Measurements from ENCODE around the gene CSMD2. TPM values are rescaled to one million over a fixed set of nuclear protein-coding genes. Genes with fewer than 3 reads are reported as not detected.

Gene CSMD2
- total and polyA plus RNA-seq, 2 of the 8 experiments (the other 6 are each of a cell fraction or from before 2014, with no cell fraction given), result 7.0 to 14.7 TPM

DNA sequence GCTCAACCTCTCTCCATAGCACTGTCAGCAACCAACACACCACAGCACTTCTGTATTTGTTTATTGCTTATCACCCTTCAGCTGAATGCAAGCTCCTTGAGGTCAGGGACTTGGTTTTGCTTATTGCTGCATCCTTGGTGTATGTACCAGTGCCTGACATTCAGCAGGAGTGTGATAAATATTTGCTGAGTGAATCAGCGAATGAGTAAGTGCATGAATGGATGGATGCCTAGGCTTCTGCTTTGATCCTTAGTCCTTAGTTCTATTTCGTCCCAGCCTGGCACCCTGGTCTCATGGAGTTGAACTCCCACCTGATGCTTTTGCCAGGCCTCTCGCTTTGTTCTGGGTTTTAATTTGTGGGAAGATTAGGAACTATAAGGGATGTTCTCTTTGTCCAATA is 604.4 kb downstream of the CSMD2 start:
- no peak for FAIRE-seq
- no peak overlapping the region for H3K4me3 ChIP-seq (ENCODE audit: extremely low read depth in 1 of 4, insufficient read depth in 2 of 4, low read depth in 3 of 4, low read length in 4 of 4)
- no peaks in the 10 kb centered on the region for H3K79me1 ChIP-seq (ENCODE audit: low read depth, low read length)
- H3K23me2 ChIP-seq (ENCODE audit: low read depth, low read length), result no peaks in the 10 kb centered on the region
- CTCF ChIA-PET (ENCODE audit: partially characterized antibody), result no interaction called here
- H3K9me3 ChIP-seq (ENCODE audit: insufficient read depth in 2 of 2, low read depth in 1 of 2, low read length in 1 of 2), result no peaks in the 10 kb centered on the region
- H2AFZ ChIP-seq (ENCODE audit: low read length), result no peak overlapping the region
- 83% methylated on average over 3 of the region's 3 CpGs; no CpG with 5 or more reads in 1 of the 2 experiments for WGBS, 2 experiments (ENCODE audit: extremely low coverage in 1 of 2, insufficient coverage in 1 of 2, insufficient read length in 1 of 2, insufficient replicate concordance in 2 of 2, low coverage in 1 of 2, low lambda C conversion rate in 2 of 2, missing lambda C conversion rate in 1 of 2)
- H3K4me2 ChIP-seq (ENCODE audit: insufficient read depth in 1 of 2, low read depth in 2 of 2, low read length in 2 of 2), result no peak overlapping the region
- no peak overlapping the region for H3K23ac ChIP-seq (ENCODE audit: insufficient read length)
- H4K8ac ChIP-seq (ENCODE audit: extremely low read depth, insufficient read depth, low read length), result no peak overlapping the region
- H3K18ac ChIP-seq (ENCODE audit: extremely low read depth, low read length), result no peak overlapping the region
- H3K9ac ChIP-seq (replicated peaks in 1 of 4; ENCODE audit: extremely low read depth in 1 of 4, low read depth in 3 of 4, low read length in 3 of 4), result no peak overlapping the region
- no peaks in the 10 kb centered on the region for H3K79me2 ChIP-seq (ENCODE audit: control insufficient read depth in 1 of 2, insufficient read depth in 2 of 2, low read length in 2 of 2)
- H2BK20ac ChIP-seq (ENCODE audit: low read length), result no peak overlapping the region
- no peak overlapping the region for H2BK15ac ChIP-seq (ENCODE audit: low read length)
- H4K20me1 ChIP-seq (replicated peaks in 1 of 2; ENCODE audit: control insufficient read depth in 1 of 2, insufficient read depth in 2 of 2, low read length in 2 of 2), result no peaks in the 10 kb centered on the region
- no peak overlapping the region for H4K5ac ChIP-seq (ENCODE audit: insufficient read length, low read depth, low read length)
- POLR2A ChIA-PET (ENCODE audit: partially characterized antibody), result no interaction called here
- H3K4ac ChIP-seq (replicated peaks; ENCODE audit: insufficient read length, low read depth, low read length), result no peak overlapping the region
- H3K56ac ChIP-seq (replicated peaks; ENCODE audit: insufficient read length, low read depth, low read length), result no peak overlapping the region
- no peak overlapping the region for H2BK12ac ChIP-seq (ENCODE audit: low read depth, low read length)
- H2AK5ac ChIP-seq (ENCODE audit: low read depth, low read length), result no peak overlapping the region
- H3K27ac ChIP-seq (ENCODE audit: low read depth, low read length), result no peak overlapping the region
- no peaks in the 10 kb centered on the region for H3K27me3 ChIP-seq (replicated peaks in 1 of 4; ENCODE audit: control insufficient read depth in 3 of 4, extremely low read depth in 1 of 4, insufficient read depth in 3 of 4, low read length in 3 of 4)
- H4K91ac ChIP-seq (replicated peaks; ENCODE audit: insufficient read length, low read length), result no peak overlapping the region
- no peak overlapping the region for H2BK120ac ChIP-seq (replicated peaks; ENCODE audit: low read depth, low read length)
- H3K36me3 ChIP-seq (ENCODE audit: control insufficient read depth in 2 of 4, insufficient read depth in 4 of 4, low read length in 3 of 4), result no peaks in the 10 kb centered on the region; a peak in 1 of 8 replicates
- no peaks in the 10 kb centered on the region for H3K4me1 ChIP-seq (replicated peaks in 1 of 4; ENCODE audit: control insufficient read depth in 3 of 4, insufficient read depth in 4 of 4, low read length in 3 of 4)
- H3K14ac ChIP-seq (ENCODE audit: insufficient read length), result no peak overlapping the region
- DNase-seq (ENCODE audit: low read depth in 1 of 2, low spot score in 2 of 2), result no peak
- no peak overlapping the region for H2BK5ac ChIP-seq (ENCODE audit: low read depth, low read length)
- TF ChIP-seq RNF2 (IDR thresholded peaks at IDR 0.05; ENCODE audit: borderline replicate concordance, low read depth, low read length, missing control alignments, poor library complexity, severe bottlenecking), result no peak
- TF ChIP-seq, protein P1, sequence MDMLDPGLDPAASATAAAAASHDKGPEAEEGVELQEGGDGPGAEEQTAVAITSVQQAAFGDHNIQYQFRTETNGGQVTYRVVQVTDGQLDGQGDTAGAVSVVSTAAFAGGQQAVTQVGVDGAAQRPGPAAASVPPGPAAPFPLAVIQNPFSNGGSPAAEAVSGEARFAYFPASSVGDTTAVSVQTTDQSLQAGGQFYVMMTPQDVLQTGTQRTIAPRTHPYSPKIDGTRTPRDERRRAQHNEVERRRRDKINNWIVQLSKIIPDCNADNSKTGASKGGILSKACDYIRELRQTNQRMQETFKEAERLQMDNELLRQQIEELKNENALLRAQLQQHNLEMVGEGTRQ (IDR thresholded peaks at IDR 0.05; ENCODE audit: low read length), result no peak
- TF ChIP-seq HDAC2 (IDR thresholded peaks at IDR 0.05; ENCODE audit: borderline replicate concordance in 1 of 2, low read depth in 2 of 2, low read length in 2 of 2), result no peak
- no peak for TF ChIP-seq RXRA (IDR thresholded peaks at IDR 0.05; ENCODE audit: insufficient read depth, low read depth, low read length)
